Measurements from ENCODE around the gene SOX18. TPM values are rescaled to one million over a fixed set of nuclear protein-coding genes. Genes with fewer than 3 reads are reported as not detected.

Gene SOX18
- total RNA-seq, 1 experiment from 2014 or later = 0.30 TPM

DNA sequence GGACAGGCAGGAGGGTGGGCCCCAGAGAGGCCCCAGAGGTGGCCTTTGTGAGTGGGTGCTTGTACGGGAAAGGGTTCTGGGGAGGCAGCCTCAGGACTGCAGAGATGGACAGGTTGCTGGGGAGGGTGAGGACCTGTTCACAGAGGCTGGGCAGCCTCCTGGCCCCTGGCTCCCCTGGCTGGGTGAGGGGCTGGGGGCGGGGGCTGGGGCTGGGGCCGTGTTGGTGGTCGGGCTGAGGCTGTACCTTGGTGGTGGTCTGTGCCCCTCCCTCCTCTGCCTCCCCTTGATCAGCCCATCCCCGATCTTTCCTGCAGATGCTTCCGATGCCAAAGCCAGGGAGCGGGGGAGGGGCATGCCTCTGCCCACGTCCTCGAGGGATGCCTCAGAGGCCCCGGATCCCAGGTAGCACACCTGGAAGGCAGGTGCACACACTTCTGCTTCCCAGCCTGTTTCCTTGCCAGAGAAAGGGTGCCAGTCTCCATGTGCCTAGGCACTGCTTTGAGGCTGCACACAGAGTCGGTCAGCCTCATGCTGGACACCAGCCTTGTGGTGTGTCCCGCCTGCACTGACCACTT, 18.4 kb upstream of the SOX18 start:
- no TSS peak for BruUV-seq (replicated peaks)

DNA sequence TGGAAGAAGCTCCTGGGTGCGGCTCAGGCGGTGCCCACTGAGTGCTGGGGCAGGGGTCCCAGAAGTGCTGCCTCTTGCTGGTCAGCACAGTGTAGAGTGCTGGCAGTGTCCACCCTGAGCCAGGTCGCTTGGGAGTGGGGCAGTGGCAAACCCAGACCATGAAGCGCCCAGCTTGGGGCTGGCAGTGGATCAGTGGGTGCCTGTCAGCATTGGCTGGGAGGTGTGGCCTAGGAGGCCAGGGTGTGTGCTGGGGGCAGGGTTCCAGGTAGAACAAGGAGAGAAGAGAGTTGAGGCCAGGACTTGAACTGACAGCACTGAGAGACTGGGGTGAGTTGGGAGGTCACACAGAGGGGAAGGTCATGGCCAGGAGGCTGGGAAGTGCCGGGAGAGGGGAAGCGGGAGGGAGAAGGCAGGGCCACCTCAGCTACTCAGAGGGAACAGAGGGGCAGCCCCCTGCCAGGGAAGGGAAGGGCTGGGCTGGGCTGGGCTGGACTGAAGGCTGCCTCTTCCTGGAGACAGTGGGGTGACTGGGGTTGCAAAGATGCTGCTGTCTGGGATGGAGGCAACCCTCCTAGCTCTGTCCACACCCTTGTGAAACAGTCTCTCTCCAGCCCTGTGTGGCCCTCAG, 17.7 kb upstream of the SOX18 start:
- ChIA-PET POLR2A (ENCODE audit: low non-redundant PET) (no interaction called here), CTCF (no interaction called here)
- no peak for TF ChIP-seq EZH2 (IDR thresholded peaks at IDR 0.05; ENCODE audit: borderline replicate concordance, low read depth, low read length, poor library complexity, severe bottlenecking)
- no peak for TF ChIP-seq CTCF (conservative IDR thresholded peaks at IDR 0.05; ENCODE audit: low read depth, low read length)
- peaks cover 17% of the 10 kb centered on the region for H3K4me1 ChIP-seq (ENCODE audit: insufficient read depth, low read length, poor library complexity, severe bottlenecking)
- no TSS peak for BruUV-seq (replicated peaks)
- H3K27me3 ChIP-seq (replicated peaks; ENCODE audit: insufficient read depth, low read depth, low read length, poor library complexity) = no peaks in the 10 kb centered on the region
- H3K4me3 ChIP-seq (ENCODE audit: low read depth, low read length, poor library complexity, severe bottlenecking) = no peak overlapping the region
- H3K36me3 ChIP-seq (ENCODE audit: insufficient read depth, low read length, poor library complexity, severe bottlenecking) = no peaks in the 10 kb centered on the region
- no peak for DNase-seq (ENCODE audit: low spot score)
- H3K27ac ChIP-seq (ENCODE audit: low read depth, low read length, poor library complexity, severe bottlenecking) = no peak overlapping the region
- intact Hi-C loops (cut with micrococcal nuclease; ENCODE audit: unreplicated experiment) = no loop called here
- no peaks in the 10 kb centered on the region for H3K9me3 ChIP-seq (ENCODE audit: low read depth, low read length, poor library complexity, severe bottlenecking)

More for the DNA sequence above, 18.4 kb upstream of the SOX18 start:
- ChIA-PET CTCF (no interaction called here), POLR2A (ENCODE audit: low non-redundant PET) (no interaction called here)
- H3K27ac ChIP-seq (ENCODE audit: low read depth, low read length, poor library complexity, severe bottlenecking) = no peak overlapping the region
- peaks cover 11% of the 10 kb centered on the region for H3K4me1 ChIP-seq (ENCODE audit: insufficient read depth, low read length, poor library complexity, severe bottlenecking)
- H3K9me3 ChIP-seq (ENCODE audit: low read depth, low read length, poor library complexity, severe bottlenecking) = no peaks in the 10 kb centered on the region
- H3K36me3 ChIP-seq (ENCODE audit: insufficient read depth, low read length, poor library complexity, severe bottlenecking) = no peaks in the 10 kb centered on the region
- no peak overlapping the region for H3K4me3 ChIP-seq (ENCODE audit: low read depth, low read length, poor library complexity, severe bottlenecking)
- intact Hi-C loops (cut with micrococcal nuclease; ENCODE audit: unreplicated experiment) = no loop called here
- H3K27me3 ChIP-seq (replicated peaks; ENCODE audit: insufficient read depth, low read depth, low read length, poor library complexity) = no peaks in the 10 kb centered on the region
- no peak for DNase-seq (ENCODE audit: low spot score)
- TF ChIP-seq CTCF (conservative IDR thresholded peaks at IDR 0.05; ENCODE audit: low read depth, low read length) (no peak), EZH2 (IDR thresholded peaks at IDR 0.05; ENCODE audit: borderline replicate concordance, low read depth, low read length, poor library complexity, severe bottlenecking) (no peak)

GRCh38 chr20:64065974-64066343, 16.5 kb upstream of the SOX18 start:
- TF ChIP-seq CTCF (conservative IDR thresholded peaks at IDR 0.05; ENCODE audit: low read depth, low read length) (no peak), EZH2 (IDR thresholded peaks at IDR 0.05; ENCODE audit: borderline replicate concordance, low read depth, low read length, poor library complexity, severe bottlenecking) (no peak)
- intact Hi-C loops (cut with micrococcal nuclease; ENCODE audit: unreplicated experiment) = no loop called here
- BruUV-seq (replicated peaks) = no TSS peak
- DNase-seq (ENCODE audit: low spot score) = no peak
- Histone ChIP-seq H3K36me3 (ENCODE audit: insufficient read depth, low read length, poor library complexity, severe bottlenecking) (no peaks in the 10 kb centered on the region), H3K27ac (ENCODE audit: low read depth, low read length, poor library complexity, severe bottlenecking) (no peak overlapping the region), H3K27me3 (replicated peaks; ENCODE audit: insufficient read depth, low read depth, low read length, poor library complexity) (no peaks in the 10 kb centered on the region), H3K9me3 (ENCODE audit: low read depth, low read length, poor library complexity, severe bottlenecking) (no peaks in the 10 kb centered on the region), H3K4me1 (ENCODE audit: insufficient read depth, low read length, poor library complexity, severe bottlenecking) (peaks cover 18% of the 10 kb centered on the region), H3K4me3 (ENCODE audit: low read depth, low read length, poor library complexity, severe bottlenecking) (no peak overlapping the region)
- ChIA-PET POLR2A (ENCODE audit: low non-redundant PET) (interaction anchor here (0.6 kb wide), 1 partner anchor 201 kb away, joined by 5 read pairs; the partner anchor contains the start of gene TPD52L2), CTCF (no interaction called here)
